Fibroblast of mammary gland (primary cell): ENCODE results near the gene DUOX2.

Experiments
- DNase-seq: peaks from one replicate; pipeline ENCODE4 v3.0.0-alpha.2; 2010; ENCODE audit warnings: low read depth
- H3K4me3 ChIP-seq: 2 replicates; pipeline ENCODE4 v1.5.1; 2011; ENCODE audit warnings: low read depth, mild to moderate bottlenecking, low read length, moderate library complexity; ENCODE audit not compliant: control insufficient read depth
- CTCF ChIP-seq: conservative IDR thresholded peaks from 2 replicates; pipeline ENCODE4 v1.5.1; 2011; ENCODE audit warnings: low read depth, low read length, inconsistent platforms; ENCODE audit not compliant: control insufficient read depth, insufficient read depth

The DUOX2 gene

GRCh38 chr15:45100884-45101625, 12.9 kb downstream of the DUOX2 start:
- TF ChIP-seq CTCF, result no peak
- H3K4me3 ChIP-seq, result no peak overlapping the region

GRCh38 chr15:45099549-45100165, 14.3 kb downstream of the DUOX2 start:
- TF ChIP-seq CTCF, result no peak
- H3K4me3 ChIP-seq, result no peak overlapping the region
- no peak for DNase-seq

More at GRCh38 chr15:45100884-45101625, 12.9 kb downstream of the DUOX2 start:
- no peak for DNase-seq

- no peak for TF ChIP-seq CTCF
- H3K4me3 ChIP-seq, result no peak overlapping the region
- DNase-seq, result no peak
Measured at GRCh38 chr15:45097466-45097865, 16.5 kb downstream of the DUOX2 start.

GRCh38 chr15:45095661-45096060, 18.3 kb downstream of the DUOX2 start:
- H3K4me3 ChIP-seq, result no peak overlapping the region
- no peak for DNase-seq
- TF ChIP-seq CTCF, result no peak

GRCh38 chr15:45094358-45094730, 19.6 kb downstream of the DUOX2 start:
- no peak for TF ChIP-seq CTCF
- no peak overlapping the region for H3K4me3 ChIP-seq
- DNase-seq, result no peak

GRCh38 chr15:45093622-45094357, 20.2 kb downstream of the DUOX2 start:
- no peak for DNase-seq
- no peak for TF ChIP-seq CTCF
- no peak overlapping the region for H3K4me3 ChIP-seq
